B cell (primary cell): ENCODE results near the gene EMP2. TPM values are rescaled to one million over a fixed set of nuclear protein-coding genes. Genes with fewer than 3 reads are reported as not detected.
A peak's percentile ranks its signal among the peaks of the same experiment; 100 is the strongest.

ENCODE experiments used
- ATAC-seq: fragments of 200-7000 bp; cut with Tn5 transposase; one replicate; pipeline ENCODE4 v1.10.0; 2021; ENCODE audit warnings: low read depth, mild to moderate bottlenecking, moderate number of reproducible peaks, moderate library complexity
- CTCF ChIA-PET: fragments of 350-600 bp; sonication (Branson Sonifier 250); formaldehyde crosslinking; loops from one replicate; lab custom pipeline; 2021; ENCODE audit warnings: antibody characterized with exemption, inconsistent platforms; lab: Charles Lee
- POLR2A ChIA-PET: fragments of 350-600 bp; sonication (Branson Sonifier 250); formaldehyde crosslinking; loops from one replicate; lab custom pipeline; 2021; ENCODE audit warnings: antibody characterized with exemption; lab: Charles Lee
- DNase-seq: peaks from one replicate; pipeline ENCODE4 v3.0.0; 2013
- H2AFZ ChIP-seq: 2 replicates; pipeline ENCODE4 v1.6.1; 2012; ENCODE audit warnings: mild to moderate bottlenecking, low read depth, low read length; ENCODE audit not compliant: insufficient read depth, poor library complexity, severe bottlenecking
- H3K27ac ChIP-seq, 2 donors: 1 replicate in 1 of 2; 2 replicates in 1 of 2; pipeline ENCODE4 v1.5.1; 2012 to 2013; ENCODE audit warnings: low read length in 2 of 2, mild to moderate bottlenecking in 2 of 2, moderate library complexity in 1 of 2
- H3K27me3 ChIP-seq, 4 experiments: fragments of 200-600 bp in 1 of 4; sonication (generic) in 1 of 4; replicated peaks in 1 of 4; 1 replicate in 2 of 4; 2 replicates in 2 of 4; pipeline versions ENCODE4 v1.6.1 to v1.7.0; 2013 to 2016; ENCODE audit warnings: low read length in 3 of 4, mild to moderate bottlenecking in 2 of 4, mixed read lengths in 1 of 4, moderate library complexity in 1 of 4; ENCODE audit not compliant: insufficient read depth in 4 of 4, control insufficient read depth in 3 of 4; ENCODE audit errors: control extremely low read depth in 1 of 4
- H3K36me3 ChIP-seq, 2 experiments: replicated peaks in 1 of 2; 1 replicate in 1 of 2; 2 replicates in 1 of 2; pipeline versions ENCODE4 v1.6.1 to v1.7.1; 2013; ENCODE audit warnings: low read length in 1 of 2; ENCODE audit not compliant: insufficient read depth in 2 of 2, control insufficient read depth in 1 of 2; ENCODE audit errors: control extremely low read depth in 1 of 2, extremely low read depth in 1 of 2
- H3K4me1 ChIP-seq, 2 donors: fragments of 200-600 bp in 1 of 2; sonication (generic) in 1 of 2; 1 replicate in 1 of 2; 2 replicates in 1 of 2; pipeline versions ENCODE4 v1.5.1 to v1.6.1; 2013 to 2017; ENCODE audit warnings: low read length in 2 of 2; ENCODE audit not compliant: control insufficient read depth in 2 of 2, insufficient read depth in 2 of 2
- H3K4me2 ChIP-seq: replicated peaks from 2 replicates; pipeline ENCODE3; 2012; ENCODE audit warnings: mild to moderate bottlenecking, low read depth, low read length; ENCODE audit not compliant: poor library complexity, severe bottlenecking
- H3K4me3 ChIP-seq, 5 experiments: fragments of 200-600 bp in 1 of 5; sonication (generic) in 1 of 5; 1 replicate in 3 of 5; 2 replicates in 2 of 5; pipeline versions ENCODE4 v1.5.1 to v1.7.0; 2011 to 2016; ENCODE audit warnings: low read length in 4 of 5, mild to moderate bottlenecking in 4 of 5, low read depth in 2 of 5, control low read depth in 1 of 5, moderate library complexity in 1 of 5; ENCODE audit not compliant: insufficient read depth in 1 of 5; ENCODE audit errors: control extremely low read depth in 1 of 5, extremely low read depth in 1 of 5
- H3K79me2 ChIP-seq: fragments of 200-600 bp; sonication (generic); one replicate; pipeline ENCODE4 v1.6.0; 2016; ENCODE audit warnings: low read length; ENCODE audit not compliant: control insufficient read depth, insufficient read depth
- H3K9ac ChIP-seq: fragments of 200-600 bp; sonication (generic); 2 replicates; pipeline ENCODE4 v1.6.1; 2017; ENCODE audit warnings: mild to moderate bottlenecking, low read length, moderate library complexity
- H3K9me3 ChIP-seq, 3 donors: one replicate each; pipeline versions ENCODE4 v1.6.1 to v1.7.1; 2013; ENCODE audit warnings: low read length in 2 of 3; ENCODE audit not compliant: control insufficient read depth in 2 of 3, insufficient read depth in 1 of 3; ENCODE audit errors: control extremely low read depth in 1 of 3
- H4K20me1 ChIP-seq: 2 replicates; pipeline ENCODE4 v1.6.0; 2012; ENCODE audit warnings: mild to moderate bottlenecking, low read length; ENCODE audit not compliant: insufficient read depth, control insufficient read depth, poor library complexity, severe bottlenecking
- H3K27ac Mint-ChIP-seq: one replicate; pipeline ENCODE4 v1.8.0; 2021; ENCODE audit warnings: mixed read lengths
- H3K27me3 Mint-ChIP-seq: one replicate; pipeline ENCODE4 v1.8.0; 2021; ENCODE audit warnings: mixed read lengths
- H3K4me1 Mint-ChIP-seq: one replicate; pipeline ENCODE4 v1.8.0; 2021; ENCODE audit warnings: mixed read lengths
- H3K4me3 Mint-ChIP-seq: one replicate; pipeline ENCODE4 v1.8.0; 2021; ENCODE audit warnings: mixed read lengths
- H3K9me3 Mint-ChIP-seq: one replicate; pipeline ENCODE4 v1.8.0; 2022; ENCODE audit warnings: mixed read lengths; ENCODE audit not compliant: insufficient read depth
- CTCF ChIP-seq: fragments of 200-600 bp; IDR thresholded peaks from one replicate; pipeline ENCODE4 v1.8.0; 2022; ENCODE audit warnings: antibody characterized with exemption, mild to moderate bottlenecking
- EZH2 ChIP-seq: IDR thresholded peaks from 2 replicates; pipeline ENCODE4 v1.6.1; 2012; ENCODE audit warnings: borderline replicate concordance, low read depth, mild to moderate bottlenecking, moderate library complexity, low read length; ENCODE audit not compliant: insufficient read depth, poor library complexity, severe bottlenecking
- WGBS: methylation state at CpG from one replicate; pipeline ENCODE4 v1.1.5; 2013; ENCODE audit warnings: missing lambda C conversion rate; ENCODE audit not compliant: insufficient coverage; 5-methylcytosine and 5-hydroxymethylcytosine counted together
- intact Hi-C: fragments of 100-400 bp; cut with micrococcal nuclease; formaldehyde crosslinking; loops from one replicate; pipeline ENCODE4 v1.10.0; 2022
- polyA plus RNA-seq: library from polyadenylated mRNA; depleted of rRNA; stranded (reverse); fragments of >200 nt; gene quantifications from 2 replicates; pipeline ENCODE4 v1.2.3, GENCODE V29; 2012
- total RNA-seq, 2 donors: library from RNA; stranded (reverse); fragments of 120-200 nt in 1 of 2; gene quantifications; 1 replicate in 1 of 2; 2 replicates in 1 of 2; pipeline versions ENCODE4 v1.2.3 to v1.2.4, GENCODE V29; 2013 to 2022

EMP2 gene
- total and polyA plus RNA-seq, 2 donors (not counting 1 experiment from before 2014, with no cell fraction given) = 0.01 TPM; not detected in 1

- Mint-ChIP-seq H3K27ac (no peak overlapping the region), H3K27me3 (no peaks in the 10 kb centered on the region), H3K4me3 (no peak overlapping the region), H3K4me1 (no peaks in the 10 kb centered on the region), H3K9me3 (no peaks in the 10 kb centered on the region)
- no peaks in the 10 kb centered on the region for H3K27me3 ChIP-seq
- POLR2A ChIA-PET = no interaction called here
- no peak for DNase-seq
- CTCF ChIA-PET = no interaction called here
- H3K4me2 ChIP-seq = no peak overlapping the region
- no peaks in the 10 kb centered on the region for H3K4me1 ChIP-seq
- no peak overlapping the region for H3K9ac ChIP-seq
- TF ChIP-seq EZH2 (no peak), CTCF (no peak)
- H3K4me3 ChIP-seq = no peak overlapping the region
- no peaks in the 10 kb centered on the region for H3K36me3 ChIP-seq
- WGBS = 97% methylated on average over 5 of the region's 7 CpGs
- H2AFZ ChIP-seq = no peak overlapping the region
- H3K27ac ChIP-seq = no peak overlapping the region
- no peaks in the 10 kb centered on the region for H3K79me2 ChIP-seq
- no peak for ATAC-seq
- H3K9me3 ChIP-seq = no peaks in the 10 kb centered on the region
- H4K20me1 ChIP-seq = no peaks in the 10 kb centered on the region
- intact Hi-C loops = no loop called here
Measured at GRCh38 chr16:10526962-10527361, 53.4 kb downstream of the EMP2 start.

- no peaks in the 10 kb centered on the region for H3K27me3 ChIP-seq
- H2AFZ ChIP-seq = no peak overlapping the region
- TF ChIP-seq CTCF = no peak
- no peak for TF ChIP-seq EZH2
- no peak overlapping the region for H3K27ac ChIP-seq
- WGBS = 100% methylated on average over 1 of the region's 6 CpGs
- H3K4me3 ChIP-seq = no peak overlapping the region
- H3K4me1 Mint-ChIP-seq = peaks cover 2% of the 10 kb centered on the region
- no peaks in the 10 kb centered on the region for H3K79me2 ChIP-seq
- peaks cover 0 to 3% of the 10 kb centered on the region in 2 donors for H3K4me1 ChIP-seq
- ATAC-seq (no peak), DNase-seq (no peak)
- POLR2A ChIA-PET = no interaction called here
- intact Hi-C loops = no loop called here
- H3K9me3 ChIP-seq = no peaks in the 10 kb centered on the region
- no peak overlapping the region for H3K9ac ChIP-seq
- H3K4me3 Mint-ChIP-seq = no peak overlapping the region
- CTCF ChIA-PET = interaction anchor here (0.7 to 4.2 kb wide), 5 partner anchors 8 to 1341 kb away, joined by 4 to 27 read pairs (median 5); no protein-coding TSS in a partner anchor
- H3K4me2 ChIP-seq = no peak overlapping the region
- no peaks in the 10 kb centered on the region for H3K36me3 ChIP-seq
- no peaks in the 10 kb centered on the region for H3K27me3 Mint-ChIP-seq
- H3K27ac Mint-ChIP-seq = peak overlapping the region; percentile 32
- H3K9me3 Mint-ChIP-seq = no peaks in the 10 kb centered on the region
- H4K20me1 ChIP-seq = no peaks in the 10 kb centered on the region
Measured at GRCh38 chr16:10525214-10525825, 55.1 kb downstream of the EMP2 start.
